ENCODE measurements around the gene CD59. TPM values are rescaled to one million over a fixed set of nuclear protein-coding genes. Genes with fewer than 3 reads are reported as not detected.

CD59 gene
- total and polyA plus RNA-seq, 2 of the 13 experiments (the other 11 are each of a cell fraction or from before 2014, with no cell fraction given) = 127 to 289 TPM

GRCh38 chr11:33699515-33700062 is 36.6 kb downstream of the CD59 start (continued):
- peak; percentile 31; the same call in 1 of the 2 replicates for TF ChIP-seq GABPB1 (CRISPR knock-in tag; IDR thresholded peaks at IDR 0.05)
- no peak for TF ChIP-seq ZNF232 (CRISPR knock-in tag; IDR thresholded peaks at IDR 0.05; ENCODE audit: borderline replicate concordance)
- TF ChIP-seq HOXA7 (CRISPR knock-in tag; IDR thresholded peaks at IDR 0.05) = no peak
- no peak for TF ChIP-seq SRF (IDR thresholded peaks at IDR 0.05; ENCODE audit: low read depth, low read length)
- no peak for TF ChIP-seq NBN (conservative IDR thresholded peaks at IDR 0.05)
- no peak for TF ChIP-seq RAD21 (CRISPR knock-in tag; IDR thresholded peaks at IDR 0.05)
- TF ChIP-seq ZNF747 (CRISPR knock-in tag; IDR thresholded peaks at IDR 0.05; ENCODE audit: borderline replicate concordance) = peak; percentile 70; the same call in 1 of the 2 replicates
- TF ChIP-seq MAF1 (CRISPR knock-in tag; IDR thresholded peaks at IDR 0.05; ENCODE audit: borderline replicate concordance) = 0 out of 2 replicates have a peak, but pooled peaks have one; percentile 28
- no peak for TF ChIP-seq ZNF629 (CRISPR knock-in tag; conservative IDR thresholded peaks at IDR 0.05)
- TF ChIP-seq CC2D1A (CRISPR knock-in tag; IDR thresholded peaks at IDR 0.05) = 0 out of 2 replicates have a peak, but pooled peaks have one; percentile 51
- TF ChIP-seq TFDP2 (CRISPR knock-in tag; IDR thresholded peaks at IDR 0.05) = no peak
- no peak for TF ChIP-seq GRHL1 (CRISPR knock-in tag; conservative IDR thresholded peaks at IDR 0.05)
- no peak for TF ChIP-seq TSC22D2 (CRISPR knock-in tag; IDR thresholded peaks at IDR 0.05; ENCODE audit: borderline replicate concordance)
- TF ChIP-seq SNAPC2 (CRISPR knock-in tag; IDR thresholded peaks at IDR 0.05) = no peak
- no peak for TF ChIP-seq ZNF143 (CRISPR knock-in tag; IDR thresholded peaks at IDR 0.05)
- no peak for TF ChIP-seq ZNF496 (CRISPR knock-in tag; IDR thresholded peaks at IDR 0.05; ENCODE audit: insufficient replicate concordance)
- TF ChIP-seq NR2F6 (IDR thresholded peaks at IDR 0.05) = peak; percentile 51; the same call in 1 of the 2 replicates
- TF ChIP-seq NR2F6 (CRISPR knock-in tag; IDR thresholded peaks at IDR 0.05) = peak; percentile 29; the same call in 1 of the 2 replicates
- no peak for TF ChIP-seq ZKSCAN1 (IDR thresholded peaks at IDR 0.05; ENCODE audit: low read length)
- TF ChIP-seq ZNF570 (CRISPR knock-in tag; IDR thresholded peaks at IDR 0.05; ENCODE audit: borderline replicate concordance) = no peak
- TF ChIP-seq JARID2 (CRISPR knock-in tag; IDR thresholded peaks at IDR 0.05; ENCODE audit: insufficient replicate concordance) = no peak
- no peak for TF ChIP-seq CREBL2 (CRISPR knock-in tag; IDR thresholded peaks at IDR 0.05; ENCODE audit: borderline replicate concordance)
- TF ChIP-seq KAT8 (CRISPR knock-in tag; IDR thresholded peaks at IDR 0.05) = 0 out of 2 replicates have a peak, but pooled peaks have one; percentile 47
- TF ChIP-seq GTF2F1 (IDR thresholded peaks at IDR 0.05; ENCODE audit: low read length) = no peak
- TF ChIP-seq SP1 (IDR thresholded peaks at IDR 0.05) = no peak
- 0 out of 2 replicates have a peak, but pooled peaks have one; percentile 22 for TF ChIP-seq SP1 (CRISPR knock-in tag; IDR thresholded peaks at IDR 0.05)
- no peak for TF ChIP-seq ZNF674 (CRISPR knock-in tag; IDR thresholded peaks at IDR 0.05; ENCODE audit: low read depth)
- TF ChIP-seq NRL (CRISPR knock-in tag; IDR thresholded peaks at IDR 0.05; ENCODE audit: borderline replicate concordance) = peak; percentile 57; the same call in 1 of the 2 replicates
- TF ChIP-seq TFDP1 (CRISPR knock-in tag; IDR thresholded peaks at IDR 0.05; ENCODE audit: borderline replicate concordance) = no peak; the same call in 1 of the 2 replicates

Measured in HepG2 (cell line).